GM04503 (cell line): ENCODE data around the gene FAM13C.
"Not testable (repeated sequence)": the region's sequence is repeated elsewhere in the genome, so short reads cannot be mapped to it uniquely, and the experiment has no call there.

ENCODE experiments used
- DNase-seq: peaks from one replicate; pipeline ENCODE4 v3.0.0-alpha.2; 2012; ENCODE audit warnings: low read depth

The FAM13C gene

GRCh38 chr10:59362144-59362958, at the start of gene FAM13C:
Gene FAM13C (minus strand): TSS chr10:59362549. CDS start chr10:59362460, 89 bp downstream.
- no peak for DNase-seq

DNA sequence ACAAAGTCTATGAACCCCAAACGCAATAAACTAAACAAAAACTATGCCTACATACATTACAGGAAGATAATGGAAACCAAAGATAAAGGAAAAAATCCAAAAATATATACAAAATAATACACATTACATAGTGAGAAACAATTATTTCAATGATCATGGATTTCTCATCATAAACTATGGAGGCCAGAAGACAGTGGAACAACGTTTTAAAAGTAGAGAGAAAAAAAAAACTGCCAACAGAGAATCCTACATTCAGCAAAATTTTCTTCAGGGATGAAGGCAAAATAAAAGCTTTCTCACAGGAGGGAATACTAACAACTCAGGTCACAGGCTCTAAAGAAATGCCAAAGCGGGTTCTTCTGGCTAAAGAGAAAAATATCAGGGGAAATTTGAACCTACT, 42.9 kb upstream of the FAM13C start:
- DNase-seq = no peak

DNA sequence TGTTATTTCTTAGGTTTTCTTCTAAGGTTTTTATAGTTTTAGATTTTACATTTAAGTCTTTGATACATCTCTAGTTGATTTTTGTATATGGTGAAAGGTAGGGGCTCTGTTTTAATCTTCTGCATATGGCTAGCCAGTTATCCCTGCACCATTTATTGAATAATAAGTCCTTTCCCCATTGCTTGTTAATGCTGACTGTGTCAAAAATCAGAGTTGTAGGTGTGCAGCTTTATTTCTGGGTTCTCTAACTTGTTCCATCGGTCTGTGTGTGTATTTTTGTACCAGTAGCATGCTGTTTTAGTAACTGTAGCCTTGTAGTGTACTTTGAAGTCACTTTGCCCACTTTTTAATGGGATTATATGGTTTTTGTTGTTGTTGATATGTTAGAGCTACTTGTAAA, 37.9 kb upstream of the FAM13C start:
- DNase-seq = no peak

DNA sequence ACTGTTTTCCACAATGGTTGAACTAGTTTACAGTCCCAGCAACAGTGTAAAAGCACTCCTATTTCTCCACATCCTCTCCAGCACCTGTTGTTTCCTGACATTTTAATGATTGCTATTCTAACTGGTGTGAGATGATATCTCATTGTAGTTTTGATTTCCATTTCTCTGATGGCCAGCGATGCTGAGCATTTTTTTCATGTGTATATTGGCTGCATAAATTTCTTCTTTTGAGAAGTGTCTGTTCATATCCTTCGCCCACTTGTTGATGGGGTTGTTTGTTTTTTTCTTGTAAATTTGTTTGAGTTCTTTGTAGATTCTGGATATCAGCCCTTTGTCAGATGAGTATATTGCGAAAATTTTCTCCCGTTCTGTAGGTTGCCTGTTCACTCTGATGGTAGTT, 37.0 kb upstream of the FAM13C start:
- not testable (repeated sequence) for DNase-seq

- no peak for DNase-seq
These were observed 35.6 kb upstream of the FAM13C start for GRCh38 chr10:59397961-59398360.

DNA sequence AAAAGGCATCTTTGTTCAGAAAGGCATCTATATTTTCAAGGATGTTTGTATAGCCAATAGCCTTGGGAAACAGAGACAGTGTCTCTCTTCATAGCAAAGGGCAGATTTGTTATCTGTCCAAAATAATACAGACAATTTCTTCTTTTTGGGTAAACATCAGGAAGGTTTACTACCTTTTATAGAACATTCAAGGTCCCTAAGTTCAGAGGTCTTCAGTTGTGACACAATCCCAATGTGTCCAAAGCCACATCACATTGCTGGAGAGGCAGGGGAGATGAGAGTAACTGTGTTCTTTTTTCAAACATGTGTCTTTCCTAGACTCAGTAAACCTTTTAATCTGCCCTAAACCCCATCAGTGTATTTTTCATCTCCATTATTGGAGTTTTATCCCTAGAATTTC, 33.6 kb upstream of the FAM13C start:
- DNase-seq = no peak

- DNase-seq = no peak
These were observed 31.0 kb upstream of the FAM13C start for GRCh38 chr10:59393349-59393748.

DNA sequence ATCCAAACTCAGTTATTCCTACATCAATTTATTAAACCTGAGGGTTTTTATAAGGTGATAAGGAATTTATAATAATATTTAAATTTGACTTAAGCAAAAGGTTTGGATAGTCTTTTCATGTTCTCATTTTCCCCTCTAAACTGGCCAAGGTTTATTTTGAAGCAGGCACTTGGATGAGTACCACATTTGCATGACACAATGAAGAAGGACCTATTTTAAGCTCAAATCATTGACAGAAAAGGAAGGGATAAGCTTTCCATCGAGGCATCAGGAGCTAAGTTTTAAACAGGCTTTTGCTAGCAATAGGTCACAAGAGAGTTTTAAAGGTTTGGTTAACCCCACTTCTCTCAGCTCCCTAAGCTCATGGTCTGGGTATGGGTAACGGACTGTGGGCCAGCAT, 28.7 kb upstream of the FAM13C start:
- DNase-seq = no peak

DNA sequence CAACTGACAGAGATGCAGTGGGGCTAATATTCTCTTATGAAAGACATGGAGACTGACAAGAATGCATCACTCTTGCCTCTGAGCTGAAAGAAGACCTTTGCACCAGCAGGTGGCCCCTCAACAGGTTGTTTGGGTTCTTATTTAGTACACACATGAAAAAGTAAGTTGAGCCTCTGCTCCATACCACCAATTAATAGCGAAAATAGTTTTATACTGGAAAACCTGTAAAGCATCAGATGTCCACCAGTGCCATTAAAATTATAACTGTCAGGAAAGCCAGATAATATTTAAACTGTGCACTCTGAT, 26.3 kb upstream of the FAM13C start:
- no peak for DNase-seq

- DNase-seq = peak; percentile 94
These were observed 25.8 kb upstream of the FAM13C start for GRCh38 chr10:59387951-59388670.

DNA sequence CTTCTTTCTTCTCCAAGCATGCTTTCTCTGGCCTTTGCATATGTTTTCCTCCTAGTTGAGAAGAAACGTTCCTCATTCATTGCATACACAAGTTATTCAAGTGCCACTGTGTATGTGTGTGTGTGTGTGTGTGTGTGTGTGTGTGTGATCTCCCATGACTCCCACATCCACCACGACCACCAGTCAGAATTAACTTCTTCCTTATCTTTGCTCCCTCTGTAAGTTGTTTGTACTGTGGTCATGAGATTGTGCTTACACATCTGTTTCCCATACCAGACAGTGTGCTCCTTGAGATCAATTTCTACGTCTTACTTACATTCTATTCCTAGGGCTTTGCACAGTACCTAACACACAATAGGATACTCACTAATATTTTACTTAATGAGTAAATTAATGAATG, 22.4 kb upstream of the FAM13C start:
- DNase-seq = no peak

DNA sequence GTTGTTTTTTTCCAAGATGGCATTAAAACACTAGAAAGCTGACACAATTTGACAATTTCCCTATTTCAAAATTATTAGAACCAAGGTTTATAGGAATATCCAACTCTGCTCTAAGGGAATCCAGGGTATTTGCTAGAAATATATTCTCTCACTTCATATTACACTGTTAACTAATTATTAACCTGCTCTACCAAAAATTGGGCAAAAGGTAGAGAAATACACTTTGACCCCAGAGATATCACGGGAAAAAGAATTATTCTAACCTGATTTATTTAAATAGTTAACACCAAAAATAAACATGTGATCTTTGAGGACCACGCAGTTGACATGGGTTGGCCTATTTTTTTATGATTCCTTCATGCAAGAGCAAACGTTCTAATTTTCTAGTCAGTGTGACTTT, 21.6 kb upstream of the FAM13C start:
- no peak for DNase-seq

GRCh38 chr10:59383436-59383835, 21.1 kb upstream of the FAM13C start:
- no peak for DNase-seq

DNA sequence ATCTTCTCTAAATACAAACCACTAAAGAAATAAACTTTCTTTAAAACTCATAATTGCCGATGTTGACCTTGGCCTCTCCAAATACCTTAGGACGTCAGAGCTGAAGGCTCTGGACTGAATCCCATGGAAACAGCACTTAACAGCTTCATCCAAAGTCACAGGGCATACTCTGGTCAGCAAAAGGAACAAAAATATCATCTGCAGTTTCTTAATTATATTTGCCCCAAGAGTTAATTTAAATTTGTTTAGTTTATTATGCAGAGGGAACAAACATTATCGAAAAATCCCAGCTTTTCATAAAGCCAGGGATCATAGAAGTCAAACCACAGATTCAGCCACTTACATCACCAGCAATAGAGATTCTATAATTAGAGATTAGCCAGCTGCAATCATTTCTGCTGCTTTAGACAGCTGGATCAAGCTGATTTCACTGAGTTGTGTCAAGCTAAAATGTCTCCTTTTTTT, 20.5 kb upstream of the FAM13C start:
- DNase-seq = no peak

DNA sequence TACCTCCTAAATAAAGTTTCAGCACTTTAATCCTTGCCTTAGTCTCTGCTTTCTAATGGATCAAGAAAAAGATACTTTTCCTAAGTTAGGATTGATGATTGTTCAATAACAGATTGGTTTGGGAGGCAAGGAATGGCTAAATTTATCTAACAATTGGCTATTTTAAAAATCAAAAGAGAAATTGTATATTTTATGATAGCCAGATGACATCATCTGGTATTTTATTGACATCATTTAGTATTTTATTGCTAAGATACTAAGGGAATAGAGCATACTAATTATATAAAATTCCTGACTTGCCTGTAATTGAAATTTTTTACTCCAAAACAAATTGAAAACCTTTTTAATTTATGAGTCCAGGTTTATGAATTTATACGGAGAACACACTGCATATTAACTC, 19.3 kb upstream of the FAM13C start:
- no peak for DNase-seq

- no peak for DNase-seq
These were observed 14.5 kb upstream of the FAM13C start for GRCh38 chr10:59376846-59377245.

- DNase-seq = no peak
These were observed 13.6 kb upstream of the FAM13C start for GRCh38 chr10:59375990-59376389.

GRCh38 chr10:59374916-59375315, 12.6 kb upstream of the FAM13C start:
- no peak for DNase-seq

- no peak for DNase-seq
These were observed 10.7 kb upstream of the FAM13C start for GRCh38 chr10:59373071-59373470.

DNA sequence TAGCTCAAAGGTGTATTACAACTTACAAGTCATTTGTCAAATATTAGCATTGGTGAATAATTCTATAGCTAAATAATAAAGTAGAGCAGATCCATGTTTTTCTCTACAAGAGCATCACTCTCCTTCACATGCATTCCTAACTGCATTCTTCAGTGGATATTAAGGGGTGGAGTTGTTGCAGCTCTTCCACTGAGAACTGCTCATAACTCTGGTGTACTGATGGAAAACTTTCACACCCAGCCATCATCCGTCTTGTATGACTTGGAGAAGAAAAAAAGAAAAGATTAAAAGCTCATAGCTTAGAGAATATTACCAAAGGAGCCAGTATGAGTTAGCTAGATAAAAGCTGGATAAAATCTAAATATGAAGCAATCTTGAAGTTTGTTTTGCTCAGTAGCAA, 10.2 kb upstream of the FAM13C start:
- DNase-seq = no peak

DNA sequence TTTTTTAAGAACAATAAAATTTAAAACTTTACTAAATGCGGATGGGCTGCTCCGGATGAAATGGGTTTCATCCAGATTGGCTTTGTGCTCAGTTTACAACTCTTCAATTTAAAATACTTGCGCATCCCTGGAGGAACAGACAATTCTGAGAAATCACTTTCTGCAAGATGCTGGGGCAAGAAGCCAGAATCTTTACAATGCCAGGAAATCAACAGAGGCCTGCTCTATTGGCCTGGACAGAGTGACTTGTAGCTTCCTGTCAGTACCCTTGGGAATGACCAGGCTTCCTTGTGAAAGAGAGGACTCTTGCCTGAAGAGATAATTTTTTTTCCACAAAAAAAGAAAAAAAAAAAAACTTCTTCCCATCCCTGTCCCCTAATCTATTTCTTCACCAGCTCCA, 3.9 kb upstream of the FAM13C start:
- no peak for DNase-seq

DNA sequence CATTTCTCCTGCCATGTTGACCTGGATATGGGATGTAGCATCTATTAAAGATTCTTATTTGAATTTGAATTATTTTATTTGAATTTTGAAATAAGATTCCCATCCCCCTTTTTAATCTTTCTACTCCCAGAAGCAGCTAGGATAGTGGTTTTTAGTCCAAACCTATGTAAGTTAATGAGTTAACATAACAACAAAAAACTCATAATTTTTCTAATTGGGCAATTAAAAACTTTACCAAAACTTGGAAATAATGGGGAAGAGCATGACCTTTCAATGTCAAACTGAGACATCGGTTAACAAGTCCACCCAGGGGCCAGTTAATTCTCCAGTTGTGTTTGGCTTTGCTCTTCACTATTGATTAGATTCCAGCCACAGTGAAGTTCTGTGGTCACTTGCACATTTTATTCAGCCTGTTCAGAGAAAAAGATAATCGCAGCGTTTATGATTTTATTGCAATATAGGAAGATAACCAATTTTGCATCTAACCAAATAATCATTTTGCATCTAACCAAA, 1.2 kb upstream of the FAM13C start:
- no peak for DNase-seq

- no peak for DNase-seq
These were observed 621 bp upstream of the FAM13C start for GRCh38 chr10:59362959-59363381.
